Vagina (tissue), 2 donors: ENCODE data around the gene FBXO41.

Experiments used
- CTCF ChIP-seq, 3 experiments: fragments of 450-650 bp in 2 of 3; fragments of 200-600 bp in 1 of 3; sonication (generic) in 1 of 3; IDR thresholded peaks; one replicate each; pipeline ENCODE4 v1.5.1; 2017 to 2019; ENCODE audit warnings: antibody characterized with exemption in 3 of 3, mild to moderate bottlenecking in 2 of 3, moderate library complexity in 2 of 3
- POLR2AphosphoS5 ChIP-seq, 2 donors: sonication (generic); formaldehyde crosslinking; IDR thresholded peaks; one replicate each; pipeline ENCODE4 v1.9.0; 2017; ENCODE audit warnings: antibody characterized with exemption in 2 of 2, mild to moderate bottlenecking in 2 of 2, low read depth in 1 of 2; ENCODE audit not compliant: insufficient read depth in 1 of 2

- TF ChIP-seq CTCF (IDR thresholded peaks at IDR 0.05), result no peak
- no peak for TF ChIP-seq POLR2AphosphoS5 (IDR thresholded peaks at IDR 0.05; ENCODE audit: insufficient read depth in 1 of 2, low read depth in 1 of 2)
Measured at GRCh38 chr2:73282924-73283544, 1.2 kb downstream of the FBXO41 start.
